ENCODE results near the gene DENND2C. TPM values are rescaled to one million over a fixed set of nuclear protein-coding genes. Genes with fewer than 3 reads are reported as not detected.
A peak's percentile ranks its signal among the peaks of the same experiment; 100 is the strongest.

DENND2C gene
- total and polyA plus RNA-seq, 2 of the 13 experiments (the other 11 are each of a cell fraction or from before 2014, with no cell fraction given) = 0.08 to 0.33 TPM

- peak in 1 of 2 experiments; percentile 27; a peak in 1 of 4 replicates for TF ChIP-seq ATF4 (CRISPR knock-in tag; IDR thresholded peaks at IDR 0.05)
- TF ChIP-seq ZNF296 (CRISPR knock-in tag; conservative IDR thresholded peaks at IDR 0.05) = no peak
- TF ChIP-seq RERE (CRISPR knock-in tag; IDR thresholded peaks at IDR 0.05; ENCODE audit: low read depth) = no peak
- TF ChIP-seq RBM22 (optimal IDR thresholded peaks at IDR 0.05; ENCODE audit: low read length) = peak; percentile 99
- no peak for TF ChIP-seq ZNF572 (CRISPR knock-in tag; IDR thresholded peaks at IDR 0.05)
- TF ChIP-seq MYC (CRISPR knock-in tag; IDR thresholded peaks at IDR 0.05; ENCODE audit: borderline replicate concordance) = peak; percentile 99
- no peak for TF ChIP-seq MAFK (conservative IDR thresholded peaks at IDR 0.05 in 1 of 2, IDR thresholded peaks at IDR 0.05 in 1 of 2; ENCODE audit: low read length in 2 of 2)
- no peak for TF ChIP-seq THAP8 (CRISPR knock-in tag; IDR thresholded peaks at IDR 0.05; ENCODE audit: borderline replicate concordance)
- peak; percentile 70 for TF ChIP-seq HCFC1 (IDR thresholded peaks at IDR 0.05; ENCODE audit: low read depth, low read length)
- TF ChIP-seq SCMH1 (CRISPR knock-in tag; IDR thresholded peaks at IDR 0.05; ENCODE audit: borderline replicate concordance) = no peak
- no peak for TF ChIP-seq CTCF (CRISPR knock-in tag; IDR thresholded peaks at IDR 0.05)
- peak; percentile 74 for TF ChIP-seq ARNTL (CRISPR knock-in tag; IDR thresholded peaks at IDR 0.05)
- TF ChIP-seq ZNF33A (CRISPR knock-in tag; IDR thresholded peaks at IDR 0.05; ENCODE audit: borderline replicate concordance) = 0 out of 2 replicates have a peak, but pooled peaks have one; percentile 47
- no peak; the same call in 1 of the 2 replicates for TF ChIP-seq ATF6 (CRISPR knock-in tag; conservative IDR thresholded peaks at IDR 0.05)
- TF ChIP-seq HMG20B (CRISPR knock-in tag; conservative IDR thresholded peaks at IDR 0.05) = no peak
- no peak for TF ChIP-seq ZIK1 (CRISPR knock-in tag; IDR thresholded peaks at IDR 0.05; ENCODE audit: borderline replicate concordance, low read depth)
- TF ChIP-seq NFYC (CRISPR knock-in tag; IDR thresholded peaks at IDR 0.05) = no peak
These were observed 46.7 kb upstream of the DENND2C start, which contains the start of gene NRAS (continued) for GRCh38 chr1:114716304-114717170.
